Large intestine (tissue), 3 donors: ENCODE measurements around the gene B4GALT4. TPM values are rescaled to one million over a fixed set of nuclear protein-coding genes. Genes with fewer than 3 reads are reported as not detected.
"Not testable (repeated sequence)": the region's sequence is repeated elsewhere in the genome, so short reads cannot be mapped to it uniquely, and the experiment has no call there.

Experiments used
- DNase-seq, 2 donors: peaks; one replicate each; pipeline versions ENCODE4 v3.0.0 to v3.0.0-alpha.2; 2013
- H3K27ac ChIP-seq: one replicate; pipeline ENCODE4 v1.5.1; 2013; ENCODE audit warnings: low read length
- H3K27me3 ChIP-seq: 2 replicates; pipeline ENCODE4 v1.6.1; 2013; ENCODE audit warnings: low read length; ENCODE audit not compliant: control insufficient read depth, insufficient read depth
- H3K36me3 ChIP-seq: 2 replicates; pipeline ENCODE4 v1.6.1; 2013; ENCODE audit warnings: low read length; ENCODE audit not compliant: control insufficient read depth, insufficient read depth
- H3K4me1 ChIP-seq: one replicate; pipeline ENCODE4 v1.6.1; 2013; ENCODE audit warnings: low read length; ENCODE audit not compliant: control insufficient read depth, insufficient read depth
- H3K4me3 ChIP-seq: one replicate; pipeline ENCODE4 v1.5.1; 2013; ENCODE audit warnings: low read length
- H3K9me3 ChIP-seq: one replicate; pipeline ENCODE4 v1.6.1; 2013; ENCODE audit warnings: mild to moderate bottlenecking, low read depth, low read length, moderate library complexity; ENCODE audit not compliant: control insufficient read depth
- WGBS: methylation state at CpG from one replicate; pipeline ENCODE4 v1.1.5; 2013; ENCODE audit warnings: low lambda C conversion rate; ENCODE audit not compliant: insufficient coverage; 5-methylcytosine and 5-hydroxymethylcytosine counted together
- polyA plus RNA-seq: library from polyadenylated mRNA; unstranded; fragments of 120-200 nt; gene quantifications from one replicate; pipeline ENCODE4 v1.2.1, GENCODE V29; 2013

Gene B4GALT4
- polyA plus RNA-seq, 1 donor: 54.5 TPM

- Histone ChIP-seq H3K4me3 (no peak overlapping the region), H3K27me3 (no peaks in the 10 kb centered on the region), H3K36me3 (no peaks in the 10 kb centered on the region), H3K9me3 (no peaks in the 10 kb centered on the region), H3K4me1 (peaks cover 10% of the 10 kb centered on the region), H3K27ac (peak overlapping the region; percentile 26)
- DNase-seq: peak; percentile 29 to 64
- WGBS: 40% methylated on average over 3 of the region's 9 CpGs
Measured at GRCh38 chr3:119184111-119184510, 56.6 kb downstream of the B4GALT4 start.

GRCh38 chr3:119181765-119182164 lies 58.9 kb downstream of the B4GALT4 start:
- Histone ChIP-seq H3K27ac (no peak overlapping the region), H3K4me1 (peaks cover 11% of the 10 kb centered on the region), H3K27me3 (no peaks in the 10 kb centered on the region), H3K4me3 (no peak overlapping the region), H3K36me3 (no peaks in the 10 kb centered on the region), H3K9me3 (no peaks in the 10 kb centered on the region)
- WGBS: no CpG with 5 or more reads among the region's 3 CpGs
- peak; percentile 33 to 39 for DNase-seq

- Histone ChIP-seq H3K9me3 (no peaks in the 10 kb centered on the region), H3K4me3 (no peak overlapping the region), H3K27ac (no peak overlapping the region), H3K27me3 (no peaks in the 10 kb centered on the region), H3K36me3 (no peaks in the 10 kb centered on the region), H3K4me1 (peaks cover 15% of the 10 kb centered on the region)
- DNase-seq: no peak
- WGBS: 100% methylated on average over 1 of the region's 4 CpGs
Measured at GRCh38 chr3:119177321-119177720, 63.4 kb downstream of the B4GALT4 start.

- WGBS: 100% methylated on average over 2 of the region's 4 CpGs
Measured at GRCh38 chr3:119176778-119177177, 63.9 kb downstream of the B4GALT4 start.

GRCh38 chr3:119175872-119176756 lies 64.6 kb downstream of the B4GALT4 start:
- 42% methylated on average over 3 of the region's 10 CpGs for WGBS
- peak; percentile 82 to 83 for DNase-seq
- Histone ChIP-seq H3K27ac (peak overlapping the region; percentile 59), H3K4me3 (no peak overlapping the region), H3K9me3 (no peaks in the 10 kb centered on the region), H3K36me3 (no peaks in the 10 kb centered on the region), H3K4me1 (peaks cover 12% of the 10 kb centered on the region), H3K27me3 (no peaks in the 10 kb centered on the region)

More at GRCh38 chr3:119176778-119177177, 63.9 kb downstream of the B4GALT4 start:
- DNase-seq: no peak
- Histone ChIP-seq H3K36me3 (no peaks in the 10 kb centered on the region), H3K9me3 (no peaks in the 10 kb centered on the region), H3K27me3 (no peaks in the 10 kb centered on the region), H3K4me1 (peaks cover 12% of the 10 kb centered on the region), H3K27ac (peak overlapping the region; percentile 59), H3K4me3 (no peak overlapping the region)

- no peaks in the 10 kb centered on the region for H3K27me3 ChIP-seq
- H3K9me3 ChIP-seq: no peaks in the 10 kb centered on the region
- no peak for DNase-seq
- H3K36me3 ChIP-seq: no peaks in the 10 kb centered on the region
- H3K4me3 ChIP-seq: no peak within 1 kb of the TSS
- peaks cover 12% of the 10 kb centered on the region for H3K4me1 ChIP-seq
- no CpG with 5 or more reads among the region's 13 CpGs for WGBS
- H3K27ac ChIP-seq: no peak within 1 kb of the TSS
Measured at GRCh38 chr3:119173325-119173724, 67.4 kb downstream of the B4GALT4 start, which contains the start of gene UPK1B. UPK1B (plus strand) TSS chr3:119173598; CDS start chr3:119186742, 13,144 bp downstream.

- no peaks in the 10 kb centered on the region for H3K9me3 ChIP-seq
- H3K36me3 ChIP-seq: no peaks in the 10 kb centered on the region
- no peaks in the 10 kb centered on the region for H3K27me3 ChIP-seq
- H3K27ac ChIP-seq: no peak overlapping the region
- WGBS: no CpG with 5 or more reads among the region's 3 CpGs
- no peak overlapping the region for H3K4me3 ChIP-seq
- peaks cover 4% of the 10 kb centered on the region for H3K4me1 ChIP-seq
- DNase-seq: no peak
Measured at GRCh38 chr3:119170821-119171220, 69.9 kb downstream of the B4GALT4 start.

- not testable (repeated sequence) for H3K27ac ChIP-seq, H3K27me3 ChIP-seq, H3K9me3 ChIP-seq, DNase-seq, H3K36me3 ChIP-seq, H3K4me1 ChIP-seq, H3K4me3 ChIP-seq
- WGBS: no CpG with 5 or more reads among the region's 9 CpGs
Measured at GRCh38 chr3:119164745-119165144, 75.9 kb downstream of the B4GALT4 start.

Other genes with a start within 250 kb of the B4GALT4 start
- 1.9 TPM for gene IGSF11, start 206.0 kb downstream of the B4GALT4 start, polyA plus RNA-seq
- not detected for gene TEX55, start 94.7 kb downstream of the B4GALT4 start, polyA plus RNA-seq
- 1.1 TPM for gene UPK1B, start 67.3 kb downstream of the B4GALT4 start, polyA plus RNA-seq
- 5.6 TPM for gene ARHGAP31, start 53.5 kb upstream of the B4GALT4 start, polyA plus RNA-seq
- gene TMEM39A, start 222.7 kb upstream of the B4GALT4 start, polyA plus RNA-seq: 37.9 TPM
- 18.7 TPM for gene POGLUT1, start 228.1 kb upstream of the B4GALT4 start, polyA plus RNA-seq